GM03348 (cell line): ENCODE data around the gene TCEANC.
"Not testable (repeated sequence)": the region's sequence is repeated elsewhere in the genome, so short reads cannot be mapped to it uniquely, and the experiment has no call there.

Experiments used
- DNase-seq: peaks from one replicate; pipeline ENCODE4 v3.0.0; 2012; ENCODE audit warnings: low spot score

TCEANC gene

DNA sequence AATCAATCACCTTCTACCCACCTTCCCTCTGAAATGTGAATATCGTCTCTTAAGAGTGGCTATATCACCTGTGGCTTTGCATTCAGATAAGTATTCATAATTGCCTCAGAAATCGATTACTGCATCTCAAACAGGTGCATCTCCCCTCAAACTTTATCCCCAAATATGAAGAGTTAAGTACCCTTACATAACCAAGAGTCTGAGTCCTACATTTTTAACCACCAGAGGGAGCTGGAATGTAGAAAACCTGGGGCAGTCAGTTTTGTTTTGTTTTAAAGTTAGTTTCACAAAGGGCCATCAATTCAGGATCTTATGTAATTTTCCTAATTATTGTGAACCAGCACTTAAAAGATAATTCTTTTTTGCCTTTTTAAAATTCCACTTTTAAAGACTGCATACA lies 5.7 kb downstream of the TCEANC start:
- peak; percentile 12 for DNase-seq

- peak; percentile 10 for DNase-seq
Measured at GRCh38 chrX:13659063-13659462, 6.1 kb downstream of the TCEANC start.

DNA sequence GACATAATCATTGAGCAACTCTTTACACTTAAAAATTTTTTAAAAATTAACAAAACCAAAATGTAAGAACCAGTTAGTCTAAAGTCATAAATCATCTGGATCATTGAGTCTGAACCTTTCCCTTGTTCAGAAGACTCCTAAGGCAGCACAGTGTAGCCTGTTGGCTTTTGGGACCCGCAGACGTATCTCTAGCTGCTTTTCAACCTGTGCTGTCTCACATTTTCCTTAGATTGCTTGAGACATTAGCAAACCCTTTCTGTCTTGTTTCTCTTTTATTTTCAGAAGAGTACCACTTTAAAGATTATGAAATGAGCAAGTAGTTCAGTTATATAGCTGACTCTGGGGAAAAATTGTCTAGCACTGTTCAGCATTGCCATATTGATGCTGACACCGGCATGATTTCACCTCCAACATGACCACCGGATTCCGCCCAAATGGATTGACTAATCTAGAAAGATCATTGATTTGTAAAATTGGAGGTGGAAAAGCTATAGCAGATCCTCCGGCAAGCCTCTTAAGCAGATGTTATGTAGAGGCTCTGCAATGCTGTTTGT lies 8.9 kb downstream of the TCEANC start:
- DNase-seq = no peak

DNA sequence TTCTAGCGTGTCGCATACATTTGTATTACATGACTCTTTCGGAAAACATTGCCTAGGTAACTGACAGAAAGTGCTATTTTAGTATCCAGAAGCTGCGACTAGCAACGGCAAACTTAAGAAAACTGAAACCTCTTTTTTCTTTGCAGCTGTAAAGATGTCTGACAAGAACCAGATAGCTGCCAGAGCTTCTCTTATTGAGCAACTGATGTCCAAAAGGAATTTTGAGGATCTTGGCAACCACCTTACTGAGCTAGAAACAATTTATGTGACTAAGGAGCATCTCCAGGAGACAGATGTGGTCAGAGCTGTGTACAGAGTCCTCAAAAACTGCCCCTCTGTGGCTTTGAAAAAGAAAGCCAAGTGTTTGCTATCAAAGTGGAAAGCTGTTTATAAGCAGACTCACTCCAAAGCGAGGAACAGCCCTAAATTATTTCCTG lies 9.4 kb downstream of the TCEANC start:
- DNase-seq = peak; percentile 42

GRCh38 chrX:13664020-13664419 lies 11.1 kb downstream of the TCEANC start:
- no peak for DNase-seq

DNA sequence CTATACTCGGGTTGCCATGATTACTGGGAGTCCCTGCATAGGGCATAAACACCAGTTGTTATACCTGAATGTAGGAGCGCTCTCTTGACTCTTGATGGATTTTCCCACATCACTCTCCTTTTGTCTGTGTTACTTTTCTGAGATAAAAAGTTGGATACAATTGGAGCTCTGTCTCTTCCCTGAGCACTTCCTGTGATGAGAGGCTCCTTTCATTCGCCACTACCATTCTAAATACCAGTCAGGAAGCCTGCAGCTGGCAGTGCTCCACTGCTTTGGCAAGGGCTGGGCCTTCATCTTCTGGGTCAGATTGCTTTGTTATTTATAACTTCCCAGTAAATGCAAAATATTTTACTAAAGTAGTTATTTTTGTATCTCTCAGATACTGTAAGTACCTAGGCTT lies 13.9 kb downstream of the TCEANC start:
- no peak for DNase-seq

GRCh38 chrX:13667919-13668318 lies 15.0 kb downstream of the TCEANC start:
- DNase-seq = no peak

GRCh38 chrX:13669246-13669737 lies 16.4 kb downstream of the TCEANC start:
- peak; percentile 62 for DNase-seq

DNA sequence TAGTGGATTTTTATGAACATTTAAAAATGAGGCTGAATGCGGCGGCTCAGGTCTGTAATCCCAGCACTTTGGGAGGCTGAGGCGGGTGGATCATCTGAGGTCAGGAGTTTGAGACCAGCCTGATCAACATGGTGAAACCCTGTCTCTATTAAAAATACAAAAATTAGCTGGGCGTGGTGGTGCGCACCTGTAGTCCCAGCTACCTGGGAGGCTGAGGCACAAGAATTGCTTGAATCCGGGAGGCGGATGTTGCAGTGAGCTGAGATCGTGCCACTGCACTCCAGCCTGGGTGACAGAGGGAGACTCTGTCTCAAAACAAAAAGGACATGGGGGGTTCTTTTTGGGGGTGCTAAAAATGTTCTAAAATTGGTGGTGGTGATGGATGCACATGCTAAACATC lies 16.8 kb downstream of the TCEANC start:
- DNase-seq = not testable (repeated sequence)

DNA sequence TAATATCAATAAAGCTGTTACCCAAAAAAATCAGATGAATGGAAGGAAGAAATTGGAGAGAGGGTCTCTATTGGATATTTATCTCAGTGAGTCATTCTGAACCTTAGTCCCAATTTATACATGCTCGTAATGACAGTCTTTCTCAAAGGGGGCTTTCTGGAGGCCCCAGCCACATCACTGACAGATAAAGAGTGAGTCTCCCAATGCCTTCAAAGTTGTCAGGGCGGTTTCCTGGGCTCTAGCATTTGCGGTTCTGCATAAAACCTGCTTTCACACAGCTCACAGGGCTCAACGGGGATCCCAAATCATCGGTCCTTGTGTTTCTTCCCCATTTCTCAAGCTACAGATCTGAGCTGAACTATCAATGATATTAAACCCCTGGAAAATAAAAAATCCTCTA lies 17.3 kb downstream of the TCEANC start:
- DNase-seq = no peak

GRCh38 chrX:13673016-13673415 lies 20.1 kb downstream of the TCEANC start:
- no peak for DNase-seq

DNA sequence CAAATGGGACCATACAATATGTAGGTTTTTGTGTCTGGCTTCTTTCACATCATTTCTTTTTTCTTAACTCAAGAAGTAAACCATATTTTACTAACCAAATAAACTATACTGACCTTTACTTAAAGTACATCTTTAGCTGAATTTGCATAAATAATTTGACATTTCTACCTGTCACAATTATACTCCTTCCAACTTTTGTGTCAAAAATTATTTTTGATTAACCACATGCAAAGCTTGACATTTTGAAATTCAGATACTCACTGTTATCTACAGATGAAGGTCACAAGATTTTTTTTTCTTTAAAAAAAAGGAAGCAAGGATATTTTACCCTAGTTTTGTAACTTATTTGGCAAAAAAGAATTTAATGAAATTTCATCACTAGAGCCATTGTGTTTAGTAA lies 23.9 kb downstream of the TCEANC start:
- no peak for DNase-seq

DNA sequence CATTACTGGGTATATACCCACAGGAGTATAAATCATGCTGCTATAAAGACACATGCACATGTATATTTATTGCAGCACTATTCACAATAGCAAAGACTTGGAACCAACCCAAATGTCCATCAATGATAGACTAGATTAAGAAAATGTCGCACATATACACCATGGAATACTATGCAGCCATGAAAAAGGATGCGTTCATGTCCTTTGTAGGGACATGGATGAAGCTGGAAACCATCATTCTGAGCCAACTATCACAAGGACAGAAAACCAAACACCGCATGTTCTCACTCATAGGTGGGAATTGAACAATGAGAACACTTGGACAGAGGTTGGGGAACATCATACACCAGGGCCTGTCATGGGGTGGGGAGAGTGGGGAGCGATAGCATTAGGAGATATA lies 26.8 kb downstream of the TCEANC start:
- DNase-seq = not testable (repeated sequence)

GRCh38 chrX:13681595-13681994 lies 28.7 kb downstream of the TCEANC start:
- no peak for DNase-seq

- no peak for DNase-seq
Measured at GRCh38 chrX:13684361-13684760, 31.4 kb downstream of the TCEANC start.

DNA sequence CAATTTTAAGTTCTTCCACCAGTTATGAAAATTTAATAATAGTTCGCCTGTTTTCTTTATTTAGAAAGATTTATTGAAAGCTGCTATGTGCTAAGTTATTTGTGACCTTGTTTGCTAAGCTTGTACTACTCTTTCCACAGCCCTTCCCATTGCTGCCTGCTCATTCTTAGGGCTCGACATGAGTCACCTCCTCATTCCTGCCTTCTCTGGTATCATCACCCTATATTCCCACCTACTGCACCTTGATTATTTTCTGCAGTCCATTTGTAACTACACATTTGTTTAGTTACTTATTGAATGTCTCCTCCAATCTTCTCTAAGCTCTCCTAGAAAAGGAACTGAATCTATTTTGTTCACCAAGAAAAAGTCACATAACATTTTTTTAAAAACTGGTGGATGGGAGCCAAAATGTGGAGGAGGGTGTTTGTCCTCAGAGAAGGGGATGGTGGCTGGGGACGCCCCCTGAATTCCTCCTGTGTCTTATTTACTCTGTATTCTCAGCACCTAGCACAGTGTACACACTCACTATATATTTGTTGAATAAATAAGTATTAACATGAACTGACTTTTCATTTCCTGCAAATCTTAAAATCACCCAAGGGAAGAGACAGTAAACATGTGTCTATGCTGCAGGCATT lies 32.3 kb downstream of the TCEANC start:
- peak; percentile 10 for DNase-seq

DNA sequence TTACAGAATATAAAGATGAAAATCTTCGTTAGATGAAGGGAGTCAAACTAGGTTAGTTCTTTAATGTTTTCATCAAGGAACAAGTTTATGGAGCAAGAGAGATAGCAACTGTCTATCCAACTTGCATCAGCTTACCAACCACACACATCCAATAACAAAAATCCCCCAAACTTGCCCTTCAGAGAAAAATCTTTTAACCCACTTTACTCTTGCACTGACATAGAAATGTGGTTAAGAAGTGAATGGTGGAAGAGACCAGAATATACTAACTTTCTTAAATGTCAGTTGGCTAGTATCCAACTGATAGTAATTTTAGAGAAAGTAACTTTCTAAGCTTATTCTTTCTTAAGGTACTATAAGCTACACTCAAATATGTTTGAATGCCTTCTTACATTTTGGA lies 34.3 kb downstream of the TCEANC start:
- no peak for DNase-seq

DNA sequence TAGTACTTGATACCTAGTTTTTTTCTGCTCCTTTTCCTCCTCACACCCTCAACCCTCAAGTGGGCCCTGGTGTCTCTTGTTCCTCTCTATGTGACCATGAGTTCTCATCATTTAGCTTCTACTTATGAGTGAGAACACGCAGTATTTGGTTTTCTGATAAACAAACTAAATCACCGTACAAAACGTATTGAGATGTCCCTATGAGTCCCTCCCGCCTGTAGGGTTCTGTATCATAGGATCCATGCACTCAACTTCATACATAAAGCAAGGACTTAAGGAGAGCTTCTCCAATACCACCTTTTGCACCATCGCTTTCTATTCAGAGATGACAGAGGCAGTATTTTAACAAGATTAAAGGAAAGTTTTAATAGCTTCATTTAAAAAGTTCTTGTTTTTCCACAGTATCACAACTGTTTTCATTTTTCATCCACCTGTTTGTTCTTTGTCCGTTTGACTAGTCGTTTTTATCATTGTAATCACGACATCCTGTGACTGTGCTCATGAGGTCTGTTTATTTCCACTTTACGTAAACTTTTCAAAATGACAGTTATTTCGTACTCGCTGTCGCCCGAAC lies 35.5 kb downstream of the TCEANC start:
- no peak for DNase-seq

DNA sequence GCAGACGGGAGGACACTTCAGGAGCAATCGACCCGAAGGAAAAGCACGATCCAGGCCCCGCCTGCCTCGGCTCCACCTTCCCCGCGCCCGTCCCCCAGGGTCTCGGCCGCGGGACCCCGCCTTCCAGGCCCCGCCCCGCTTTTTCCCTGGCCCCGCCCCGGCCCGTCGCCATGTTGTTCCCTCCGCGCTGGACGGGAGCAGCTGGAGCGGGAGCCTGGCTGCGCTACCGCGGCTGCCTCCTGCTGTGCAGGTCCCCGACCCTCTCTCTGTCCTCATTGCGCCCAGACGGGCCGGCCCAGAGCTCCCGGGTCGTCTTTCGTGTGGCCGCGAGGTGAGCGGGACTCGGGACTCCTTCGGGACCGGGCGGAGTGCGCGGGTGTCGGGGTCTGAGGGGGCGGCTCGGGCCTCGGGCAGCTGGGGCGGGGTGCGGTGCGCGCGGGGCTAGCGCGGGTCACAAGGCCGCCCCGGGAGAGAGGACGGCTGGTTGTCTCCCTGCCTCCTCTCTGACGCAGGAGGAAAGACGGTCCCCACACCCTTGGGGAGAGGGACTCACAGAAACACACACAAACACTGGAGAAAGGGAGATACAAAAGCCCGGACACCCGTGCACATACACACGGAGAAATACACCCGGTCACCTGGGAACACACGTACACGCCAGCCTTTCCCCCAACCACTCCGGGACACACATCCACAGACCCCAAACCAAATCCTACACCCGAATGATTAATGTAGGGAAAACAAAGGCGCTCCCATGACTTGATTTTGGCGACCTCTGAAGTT lies 36.2 kb downstream of the TCEANC start, which contains the start of gene RAB9A:
Gene RAB9A (plus strand): TSS at position 171 of the 783 bp plus-strand sequence. CDS start 19,619 bp downstream, outside the sequence.
- DNase-seq = peak; percentile 93

- DNase-seq = peak; percentile 26
Measured at GRCh38 chrX:13689741-13690211, 36.8 kb downstream of the TCEANC start.

DNA sequence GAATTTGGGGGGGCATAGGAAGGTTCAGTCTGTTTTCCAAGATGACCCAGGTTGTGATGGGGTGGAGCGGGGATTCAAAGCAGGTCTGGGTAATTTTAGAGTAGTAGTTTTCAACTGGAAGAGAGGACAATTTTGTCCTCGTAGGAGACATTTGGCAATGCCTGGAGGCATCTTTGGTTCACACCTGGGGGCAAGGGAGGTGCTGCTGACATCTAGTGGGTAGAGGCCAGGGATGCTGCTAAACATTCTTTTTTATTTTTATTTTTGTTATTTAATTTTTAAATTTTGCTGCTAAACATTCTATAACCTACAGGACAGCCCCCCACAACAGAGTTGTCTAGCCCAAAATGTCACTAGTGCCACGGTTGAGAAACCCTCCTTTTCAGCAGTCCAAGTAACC lies 37.9 kb downstream of the TCEANC start:
- DNase-seq = no peak

DNA sequence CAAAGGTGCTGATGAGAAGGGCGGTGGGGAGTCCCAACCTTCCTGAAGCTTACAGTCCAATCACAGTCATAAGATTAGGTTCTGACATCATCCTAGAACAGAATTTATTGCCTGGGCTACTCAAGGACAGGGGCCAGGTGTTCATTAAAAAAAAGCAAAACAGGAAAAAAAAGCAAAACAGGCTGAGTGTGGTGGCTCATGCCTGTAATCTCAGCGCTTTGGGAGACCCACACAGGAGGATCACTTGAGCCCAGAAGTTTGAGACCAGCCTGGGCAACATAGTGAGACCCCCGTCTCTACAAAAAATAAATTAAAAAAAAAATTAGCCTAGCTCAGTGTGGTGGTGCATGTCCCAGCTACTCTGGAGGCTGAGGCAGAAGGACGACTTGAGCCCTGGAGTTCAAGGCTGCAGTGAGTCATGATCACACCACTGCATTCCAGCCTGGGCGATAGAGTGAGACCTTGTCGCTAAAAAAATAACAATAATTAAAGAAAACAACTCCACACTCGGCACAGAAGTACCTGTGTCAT lies 39.0 kb downstream of the TCEANC start:
- DNase-seq = no peak
